ENCODE results near the gene ANO3.

GRCh38 chr11:26424255-26424654 lies 92.3 kb downstream of the ANO3 start:
- TF ChIP-seq YY1 (IDR thresholded peaks at IDR 0.05; ENCODE audit: insufficient read depth, insufficient read length) = no peak
- TF ChIP-seq SUZ12 (IDR thresholded peaks at IDR 0.05; ENCODE audit: extremely low read depth, insufficient read depth, insufficient read length) = no peak

All from NT2/D1 (cell line).